WTC11 (cell line): Measurements from ENCODE around the gene NXPE3. TPM values are rescaled to one million over a fixed set of nuclear protein-coding genes. Genes with fewer than 3 reads are reported as not detected.

Experiments used
- ATAC-seq: fragments of 200-7000 bp; cut with Tn5 transposase; 2 replicates; pipeline ENCODE4 v1.10.0; 2021; ENCODE audit warnings: mild to moderate bottlenecking, moderate library complexity
- CTCF ChIA-PET: fragments of 300-600 bp; sonication (Branson Sonifier 250); formaldehyde crosslinking; loops from one replicate; lab custom pipeline; 2021; ENCODE audit warnings: antibody characterized with exemption; lab: Charles Lee
- POLR2A ChIA-PET: fragments of 350-600 bp; sonication (Branson Sonifier 250); formaldehyde crosslinking; loops from one replicate; lab custom pipeline; 2021; ENCODE audit warnings: antibody characterized with exemption; lab: Charles Lee
- DNase-seq: peaks from one replicate; pipeline ENCODE4 v3.0.0; 2021; ENCODE audit warnings: low spot score
- H3K27ac Mint-ChIP-seq: 2 replicates; pipeline ENCODE4 v1.8.0; 2021; ENCODE audit warnings: mixed read lengths
- H3K27me3 Mint-ChIP-seq: 2 replicates; pipeline ENCODE4 v1.8.0; 2021; ENCODE audit warnings: low read depth, mild to moderate bottlenecking, moderate library complexity, mixed read lengths
- H3K36me3 Mint-ChIP-seq: 2 replicates; pipeline ENCODE4 v1.8.0; 2021; ENCODE audit warnings: mixed read lengths
- H3K4me1 Mint-ChIP-seq: 2 replicates; pipeline ENCODE4 v1.8.0; 2022; ENCODE audit warnings: mixed read lengths
- H3K4me3 Mint-ChIP-seq: 2 replicates; pipeline ENCODE4 v1.8.0; 2021; ENCODE audit warnings: mild to moderate bottlenecking, moderate library complexity, mixed read lengths
- H3K9me3 Mint-ChIP-seq: 2 replicates; pipeline ENCODE4 v1.8.0; 2021; ENCODE audit warnings: mixed read lengths
- CREB1 ChIP-seq: sonication (generic); formaldehyde crosslinking; IDR thresholded peaks from 2 replicates; pipeline ENCODE4 v1.8.0; 2023; ENCODE audit warnings: mild to moderate bottlenecking, missing genetic modification reagents
- CTCF ChIP-seq: fragments of 200-600 bp; IDR thresholded peaks from 2 replicates; pipeline ENCODE4 v1.8.0; 2022; ENCODE audit warnings: antibody characterized with exemption
- E2F5 ChIP-seq: sonication (generic); formaldehyde crosslinking; IDR thresholded peaks from 2 replicates; pipeline ENCODE4 v1.8.1; 2022; ENCODE audit warnings: mild to moderate bottlenecking, moderate library complexity, missing genetic modification reagents
- HMGXB4 ChIP-seq: sonication (generic); formaldehyde crosslinking; IDR thresholded peaks from 2 replicates; pipeline ENCODE4 v1.8.1; 2023; ENCODE audit warnings: mild to moderate bottlenecking, moderate library complexity, missing genetic modification reagents
- MXD4 ChIP-seq: fragments of 250-450 bp; sonication (Bioruptor Pico); IDR thresholded peaks from 2 replicates; pipeline ENCODE4 v1.8.0; 2021; ENCODE audit warnings: mild to moderate bottlenecking, moderate library complexity, borderline replicate concordance
- SMAD4 ChIP-seq: sonication (generic); formaldehyde crosslinking; IDR thresholded peaks from 2 replicates; pipeline ENCODE4 v1.8.0; 2022; ENCODE audit warnings: mild to moderate bottlenecking, missing genetic modification reagents
- ZNF317 ChIP-seq: sonication (generic); formaldehyde crosslinking; IDR thresholded peaks from 2 replicates; pipeline ENCODE4 v1.8.1; 2023; ENCODE audit warnings: low read depth, mild to moderate bottlenecking, moderate library complexity, missing genetic modification reagents, borderline replicate concordance
- total RNA-seq: library from RNA; stranded (reverse); gene quantifications from 3 replicates; pipeline ENCODE4 v1.2.3, GENCODE V29; 2021
- TF ChIP-seq, protein P1 (sequence below): fragments of 250-450 bp; sonication (Bioruptor Pico); IDR thresholded peaks from 2 replicates; pipeline ENCODE4 v1.9.0; 2021; ENCODE audit warnings: mild to moderate bottlenecking, borderline replicate concordance
- TF ChIP-seq, protein P2 (sequence below): sonication (generic); formaldehyde crosslinking; IDR thresholded peaks from 2 replicates; pipeline ENCODE4 v1.8.1; 2023; ENCODE audit warnings: mild to moderate bottlenecking, missing genetic modification reagents
- TF ChIP-seq, protein P3 (sequence below): sonication (generic); formaldehyde crosslinking; IDR thresholded peaks from 2 replicates; pipeline ENCODE4 v1.8.1; 2023; ENCODE audit warnings: mild to moderate bottlenecking, missing genetic modification reagents

NXPE3 gene
- total RNA-seq, 1 experiment from 2014 or later = 13.9 TPM

DNA sequence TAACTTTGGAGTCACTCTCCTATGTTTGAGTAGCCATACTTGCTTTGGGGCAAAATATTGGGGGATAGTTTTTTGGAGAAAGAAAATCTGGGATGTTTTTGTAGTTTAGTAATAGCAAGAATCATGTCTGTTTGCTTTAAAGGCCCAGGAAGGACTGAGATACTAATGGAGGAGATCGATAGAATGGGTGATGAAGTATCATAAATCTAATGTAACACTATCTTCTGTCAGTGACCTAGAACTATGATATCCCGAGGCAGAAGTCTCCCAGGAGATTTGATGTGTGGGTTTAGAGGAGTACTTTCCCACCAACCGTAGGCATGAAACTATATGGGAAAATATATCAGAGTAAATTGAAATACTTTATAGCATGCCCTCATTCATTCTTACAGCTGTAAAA lies 49.3 kb downstream of the NXPE3 start (continued):
- TF ChIP-seq, protein P1, sequence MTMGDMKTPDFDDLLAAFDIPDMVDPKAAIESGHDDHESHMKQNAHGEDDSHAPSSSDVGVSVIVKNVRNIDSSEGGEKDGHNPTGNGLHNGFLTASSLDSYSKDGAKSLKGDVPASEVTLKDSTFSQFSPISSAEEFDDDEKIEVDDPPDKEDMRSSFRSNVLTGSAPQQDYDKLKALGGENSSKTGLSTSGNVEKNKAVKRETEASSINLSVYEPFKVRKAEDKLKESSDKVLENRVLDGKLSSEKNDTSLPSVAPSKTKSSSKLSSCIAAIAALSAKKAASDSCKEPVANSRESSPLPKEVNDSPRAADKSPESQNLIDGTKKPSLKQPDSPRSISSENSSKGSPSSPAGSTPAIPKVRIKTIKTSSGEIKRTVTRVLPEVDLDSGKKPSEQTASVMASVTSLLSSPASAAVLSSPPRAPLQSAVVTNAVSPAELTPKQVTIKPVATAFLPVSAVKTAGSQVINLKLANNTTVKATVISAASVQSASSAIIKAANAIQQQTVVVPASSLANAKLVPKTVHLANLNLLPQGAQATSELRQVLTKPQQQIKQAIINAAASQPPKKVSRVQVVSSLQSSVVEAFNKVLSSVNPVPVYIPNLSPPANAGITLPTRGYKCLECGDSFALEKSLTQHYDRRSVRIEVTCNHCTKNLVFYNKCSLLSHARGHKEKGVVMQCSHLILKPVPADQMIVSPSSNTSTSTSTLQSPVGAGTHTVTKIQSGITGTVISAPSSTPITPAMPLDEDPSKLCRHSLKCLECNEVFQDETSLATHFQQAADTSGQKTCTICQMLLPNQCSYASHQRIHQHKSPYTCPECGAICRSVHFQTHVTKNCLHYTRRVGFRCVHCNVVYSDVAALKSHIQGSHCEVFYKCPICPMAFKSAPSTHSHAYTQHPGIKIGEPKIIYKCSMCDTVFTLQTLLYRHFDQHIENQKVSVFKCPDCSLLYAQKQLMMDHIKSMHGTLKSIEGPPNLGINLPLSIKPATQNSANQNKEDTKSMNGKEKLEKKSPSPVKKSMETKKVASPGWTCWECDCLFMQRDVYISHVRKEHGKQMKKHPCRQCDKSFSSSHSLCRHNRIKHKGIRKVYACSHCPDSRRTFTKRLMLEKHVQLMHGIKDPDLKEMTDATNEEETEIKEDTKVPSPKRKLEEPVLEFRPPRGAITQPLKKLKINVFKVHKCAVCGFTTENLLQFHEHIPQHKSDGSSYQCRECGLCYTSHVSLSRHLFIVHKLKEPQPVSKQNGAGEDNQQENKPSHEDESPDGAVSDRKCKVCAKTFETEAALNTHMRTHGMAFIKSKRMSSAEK (CRISPR knock-in tag) = no peak
- TF ChIP-seq ZNF317 (CRISPR knock-in tag) (no peak), CTCF (no peak), SMAD4 (CRISPR knock-in tag) (no peak)

GRCh38 chr3:101828691-101829436 lies 49.9 kb downstream of the NXPE3 start:
- Mint-ChIP-seq H3K27me3 (no peaks in the 10 kb centered on the region), H3K4me1 (peaks cover 23% of the 10 kb centered on the region), H3K9me3 (no peaks in the 10 kb centered on the region), H3K27ac (peak overlapping the region; percentile 37; the same call in 1 of the 2 replicates), H3K36me3 (no peaks in the 10 kb centered on the region), H3K4me3 (0 out of 2 replicates have a peak overlapping the region, but pooled peaks have one; percentile 30)
- ATAC-seq = no peak; the same call in 1 of the 2 replicates
- no peak for DNase-seq
- no peak for TF ChIP-seq E2F5 (CRISPR knock-in tag)
- POLR2A ChIA-PET = interaction anchor here (0.5 to 1.1 kb wide), 2 partner anchors 13 to 97 kb away, joined by 3 read pairs; no protein-coding TSS in a partner anchor
- CTCF ChIA-PET = interaction anchor here (0.7 to 0.8 kb wide), 2 partner anchors 20 to 397 kb away, joined by 3 read pairs; no protein-coding TSS in a partner anchor

- TF ChIP-seq, protein P2, sequence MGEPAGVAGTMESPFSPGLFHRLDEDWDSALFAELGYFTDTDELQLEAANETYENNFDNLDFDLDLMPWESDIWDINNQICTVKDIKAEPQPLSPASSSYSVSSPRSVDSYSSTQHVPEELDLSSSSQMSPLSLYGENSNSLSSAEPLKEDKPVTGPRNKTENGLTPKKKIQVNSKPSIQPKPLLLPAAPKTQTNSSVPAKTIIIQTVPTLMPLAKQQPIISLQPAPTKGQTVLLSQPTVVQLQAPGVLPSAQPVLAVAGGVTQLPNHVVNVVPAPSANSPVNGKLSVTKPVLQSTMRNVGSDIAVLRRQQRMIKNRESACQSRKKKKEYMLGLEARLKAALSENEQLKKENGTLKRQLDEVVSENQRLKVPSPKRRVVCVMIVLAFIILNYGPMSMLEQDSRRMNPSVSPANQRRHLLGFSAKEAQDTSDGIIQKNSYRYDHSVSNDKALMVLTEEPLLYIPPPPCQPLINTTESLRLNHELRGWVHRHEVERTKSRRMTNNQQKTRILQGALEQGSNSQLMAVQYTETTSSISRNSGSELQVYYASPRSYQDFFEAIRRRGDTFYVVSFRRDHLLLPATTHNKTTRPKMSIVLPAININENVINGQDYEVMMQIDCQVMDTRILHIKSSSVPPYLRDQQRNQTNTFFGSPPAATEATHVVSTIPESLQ (CRISPR knock-in tag) = no peak
- TF ChIP-seq CREB1 (no peak), MXD4 (CRISPR knock-in tag) (no peak), HMGXB4 (CRISPR knock-in tag) (no peak)
- TF ChIP-seq, protein P3, sequence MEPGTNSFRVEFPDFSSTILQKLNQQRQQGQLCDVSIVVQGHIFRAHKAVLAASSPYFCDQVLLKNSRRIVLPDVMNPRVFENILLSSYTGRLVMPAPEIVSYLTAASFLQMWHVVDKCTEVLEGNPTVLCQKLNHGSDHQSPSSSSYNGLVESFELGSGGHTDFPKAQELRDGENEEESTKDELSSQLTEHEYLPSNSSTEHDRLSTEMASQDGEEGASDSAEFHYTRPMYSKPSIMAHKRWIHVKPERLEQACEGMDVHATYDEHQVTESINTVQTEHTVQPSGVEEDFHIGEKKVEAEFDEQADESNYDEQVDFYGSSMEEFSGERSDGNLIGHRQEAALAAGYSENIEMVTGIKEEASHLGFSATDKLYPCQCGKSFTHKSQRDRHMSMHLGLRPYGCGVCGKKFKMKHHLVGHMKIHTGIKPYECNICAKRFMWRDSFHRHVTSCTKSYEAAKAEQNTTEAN = no peak
- TF ChIP-seq, all 79 proteins: peak for 0
- Mint-ChIP-seq H3K27me3 (no peaks in the 10 kb centered on the region), H3K9me3 (no peaks in the 10 kb centered on the region), H3K27ac (peak overlapping the region; percentile 37; the same call in 1 of the 2 replicates), H3K4me1 (peaks cover 23% of the 10 kb centered on the region), H3K36me3 (no peaks in the 10 kb centered on the region), H3K4me3 (no peak overlapping the region)
- ATAC-seq (no peak), DNase-seq (no peak)
- ChIA-PET POLR2A (interaction anchor here (0.5 to 1.1 kb wide), 2 partner anchors 13 to 97 kb away, joined by 3 read pairs; no protein-coding TSS in a partner anchor), CTCF (interaction anchor here (0.7 to 0.8 kb wide), 2 partner anchors 20 to 396 kb away, joined by 3 read pairs; no protein-coding TSS in a partner anchor)
These were observed 50.4 kb downstream of the NXPE3 start for GRCh38 chr3:101829437-101829830.
